ENCODE measurements around the gene NF1.

DNA sequence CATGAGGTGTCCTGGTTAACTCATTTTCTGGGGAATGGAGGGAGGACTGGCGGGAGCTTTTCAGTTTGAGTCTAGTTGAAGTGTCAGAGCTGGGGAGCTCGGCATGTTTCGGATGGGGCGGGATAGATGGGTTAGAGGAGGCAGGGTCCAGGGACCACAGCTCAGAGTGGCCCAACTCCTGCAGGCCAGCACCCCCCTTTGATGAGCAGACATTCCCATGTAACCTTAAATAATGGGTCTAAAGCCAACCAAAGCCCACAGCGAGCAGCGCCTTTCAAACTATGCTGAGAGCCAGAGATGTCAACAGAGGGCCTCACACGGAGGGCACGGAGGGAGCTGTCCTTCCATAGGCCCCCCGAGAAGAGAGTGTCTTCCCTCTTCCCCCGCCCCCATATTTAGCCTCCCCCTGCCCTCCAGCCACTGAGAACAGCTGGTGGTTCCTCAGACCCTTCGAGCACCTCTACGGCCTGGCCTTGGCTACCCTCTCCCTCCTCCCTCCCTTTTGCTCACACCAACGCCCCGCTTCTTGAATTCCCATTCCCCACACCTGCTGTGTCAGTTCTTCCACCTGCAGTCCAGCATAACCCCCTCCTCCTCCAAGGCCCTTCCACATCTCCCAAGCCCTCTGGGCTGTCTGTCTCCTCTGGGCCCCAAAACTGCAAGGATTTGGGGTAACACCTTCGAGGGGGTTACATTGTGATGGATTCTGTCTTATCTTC, 318.5 kb downstream of the NF1 start:
- TF ChIP-seq CTCF (IDR thresholded peaks at IDR 0.05; ENCODE audit: low read length) (no peak), EZH2 (IDR thresholded peaks at IDR 0.05; ENCODE audit: borderline replicate concordance, low read length) (no peak)
